Naive thymus-derived CD4-positive, alpha-beta T cell (primary cell): ENCODE results near the gene VSIR. TPM values are rescaled to one million over a fixed set of nuclear protein-coding genes. Genes with fewer than 3 reads are reported as not detected.

Experiments used
- ATAC-seq: fragments of 150-1000 bp; cut with Tn5 transposase; 2 replicates; pipeline ENCODE4 v1.10.0; 2021; ENCODE audit warnings: mild to moderate bottlenecking, moderate library complexity
- CTCF ChIA-PET: fragments of 350-600 bp; sonication (Branson Sonifier 250); formaldehyde crosslinking; loops from one replicate; lab custom pipeline; 2021; ENCODE audit warnings: antibody characterized with exemption; lab: Charles Lee
- POLR2A ChIA-PET: fragments of 350-600 bp; sonication (Branson Sonifier 250); formaldehyde crosslinking; loops from one replicate; lab custom pipeline; 2021; ENCODE audit warnings: antibody characterized with exemption, inconsistent platforms; lab: Charles Lee
- DNase-seq, 9 donors: peaks; one replicate each; pipeline versions ENCODE4 v3.0.0 to v3.0.0-alpha.2; 2020 to 2022; ENCODE audit warnings: mixed read lengths in 1 of 9
- H3K27ac ChIP-seq: one replicate; pipeline ENCODE4 v1.7.0; 2013; ENCODE audit warnings: mild to moderate bottlenecking, low read depth, low read length, moderate library complexity
- H3K27me3 ChIP-seq, 2 donors: one replicate each; pipeline ENCODE4 v1.7.0; 2013; ENCODE audit warnings: low read length in 2 of 2, mild to moderate bottlenecking in 2 of 2, moderate library complexity in 2 of 2; ENCODE audit not compliant: control insufficient read depth in 2 of 2, insufficient read depth in 2 of 2
- H3K36me3 ChIP-seq, 3 experiments: 1 replicate in 2 of 3; 2 replicates in 1 of 3; pipeline ENCODE4 v1.7.0; 2013; ENCODE audit warnings: low read length in 3 of 3, mild to moderate bottlenecking in 3 of 3, moderate library complexity in 1 of 3; ENCODE audit not compliant: insufficient read depth in 3 of 3, control insufficient read depth in 2 of 3
- H3K4me1 ChIP-seq, 2 donors: one replicate each; pipeline ENCODE4 v1.7.0; 2013; ENCODE audit warnings: low read length in 2 of 2, mild to moderate bottlenecking in 2 of 2, moderate library complexity in 1 of 2; ENCODE audit not compliant: control insufficient read depth in 2 of 2, insufficient read depth in 2 of 2
- H3K4me3 ChIP-seq: 2 replicates; pipeline ENCODE4 v1.7.0; 2013; ENCODE audit warnings: mild to moderate bottlenecking, low read length
- H3K9me3 ChIP-seq, 3 experiments: 1 replicate in 2 of 3; 2 replicates in 1 of 3; pipeline ENCODE4 v1.7.0; 2013; ENCODE audit warnings: low read length in 3 of 3; ENCODE audit not compliant: control insufficient read depth in 2 of 3
- H3K27ac Mint-ChIP-seq, 9 donors: one replicate each; pipeline ENCODE4 v1.8.0; 2020 to 2022; ENCODE audit warnings: mixed read lengths in 9 of 9, mild to moderate bottlenecking in 8 of 9, moderate library complexity in 5 of 9, inconsistent platforms in 2 of 9
- H3K27me3 Mint-ChIP-seq, 5 donors: one replicate each; pipeline ENCODE4 v1.8.0; 2021 to 2022; ENCODE audit warnings: mixed read lengths in 5 of 5, mild to moderate bottlenecking in 1 of 5
- H3K36me3 Mint-ChIP-seq, 5 donors: one replicate each; pipeline ENCODE4 v1.8.0; 2020 to 2022; ENCODE audit warnings: mixed read lengths in 5 of 5, mild to moderate bottlenecking in 3 of 5, inconsistent platforms in 1 of 5
- H3K4me1 Mint-ChIP-seq, 7 donors: one replicate each; pipeline ENCODE4 v1.8.0; 2020 to 2022; ENCODE audit warnings: mixed read lengths in 7 of 7, mild to moderate bottlenecking in 3 of 7, inconsistent platforms in 1 of 7
- H3K4me3 Mint-ChIP-seq, 10 donors: one replicate each; pipeline ENCODE4 v1.8.0; 2020 to 2022; ENCODE audit warnings: mild to moderate bottlenecking in 10 of 10, mixed read lengths in 10 of 10, moderate library complexity in 6 of 10, inconsistent platforms in 2 of 10
- H3K9me3 Mint-ChIP-seq, 11 donors: one replicate each; pipeline ENCODE4 v1.8.0; 2020 to 2022; ENCODE audit warnings: mixed read lengths in 11 of 11, mild to moderate bottlenecking in 4 of 11, inconsistent platforms in 1 of 11, moderate library complexity in 1 of 11
- intact Hi-C, 2 donors: fragments of 100-400 bp; cut with micrococcal nuclease; formaldehyde crosslinking; loops; one replicate each; pipeline ENCODE4 v1.15.1; 2023
- polyA plus RNA-seq, 2 donors: library from polyadenylated mRNA; unstranded; fragments of 300-500 nt; fragmentation: Illumina TruSeq; gene quantifications; one replicate each; pipeline ENCODE4 v1.2.3, GENCODE V29; 2021
- total RNA-seq, 6 experiments: library from RNA in 5 of 6; stranded (reverse) in 5 of 6; gene quantifications; 1 replicate in 5 of 6; 2 replicates in 1 of 6; pipeline ENCODE4 v1.2.3 and lab custom pipeline; 2021 to 2026

VSIR gene
- total and polyA plus RNA-seq, 7 experiments from 2014 or later = 91.1 to 300 (median 124) TPM

GRCh38 chr10:71727105-71727737, 46.1 kb downstream of the VSIR start:
- peaks cover 67 to 75% of the 10 kb centered on the region in 2 donors for H3K4me1 ChIP-seq
- H3K4me3 Mint-ChIP-seq = peak overlapping the region; percentile 66 to 86 (median 78)
- H3K27me3 ChIP-seq = no peaks in the 10 kb centered on the region
- peak; percentile 75 for ATAC-seq
- no peaks in the 10 kb centered on the region for H3K36me3 ChIP-seq
- peak in 4 of 9 donors; percentile 33 to 80 (median 70) for DNase-seq
- peaks cover 51 to 97% (median 68%) of the 10 kb centered on the region in 7 donors for H3K4me1 Mint-ChIP-seq
- CTCF ChIA-PET = interaction anchor here (0.6 to 6.4 kb wide), 12 partner anchors 13 to 57 kb away, joined by 3 to 48 read pairs (median 8); partner anchors contain the start of gene VSIR
- H3K9me3 Mint-ChIP-seq = peaks cover 0 to 1% (median 0%) of the 10 kb centered on the region in 11 donors
- intact Hi-C loops = loop anchor here (1.0 to 2.0 kb wide), 7 partner anchors 9 to 46 kb away; partner anchors contain the start of gene VSIR (in 2 of the 2)
- no peaks in the 10 kb centered on the region for H3K9me3 ChIP-seq
- POLR2A ChIA-PET = interaction anchor here (0.9 to 23.5 kb wide), 10 partner anchors 12 to 408 kb away, joined by 3 to 521 read pairs (median 18); partner anchors contain the start of genes C10orf105, PSAP, SLC29A3 and VSIR
- H3K27ac Mint-ChIP-seq = peak overlapping the region; percentile 96 to 99 (median 97)
- peak overlapping the region; percentile 2 for H3K4me3 ChIP-seq
- H3K27ac ChIP-seq = peak overlapping the region; percentile 79
- H3K36me3 Mint-ChIP-seq = no peaks in the 10 kb centered on the region
- no peaks in the 10 kb centered on the region for H3K27me3 Mint-ChIP-seq

GRCh38 chr10:71726580-71727104, 46.7 kb downstream of the VSIR start:
- peak in 8 of 9 donors; percentile 36 to 64 (median 46) for DNase-seq
- Mint-ChIP-seq H3K4me3 (peak overlapping the region; percentile 66 to 86 (median 78)), H3K27me3 (no peaks in the 10 kb centered on the region), H3K4me1 (peaks cover 50 to 97% (median 68%) of the 10 kb centered on the region in 7 donors), H3K9me3 (peaks cover 0 to 1% (median 0%) of the 10 kb centered on the region in 11 donors), H3K27ac (peak overlapping the region; percentile 96 to 99 (median 97)), H3K36me3 (no peaks in the 10 kb centered on the region)
- Histone ChIP-seq H3K27me3 (no peaks in the 10 kb centered on the region), H3K4me3 (peak overlapping the region; percentile 2), H3K36me3 (no peaks in the 10 kb centered on the region), H3K4me1 (peaks cover 65 to 69% of the 10 kb centered on the region in 2 donors), H3K9me3 (no peaks in the 10 kb centered on the region), H3K27ac (peak overlapping the region; percentile 79)
- ATAC-seq = peak; percentile 46
- ChIA-PET POLR2A (interaction anchor here (0.9 to 23.5 kb wide), 11 partner anchors 12 to 408 kb away, joined by 3 to 521 read pairs (median 8); partner anchors contain the start of genes C10orf105, SLC29A3 and VSIR), CTCF (interaction anchor here (0.8 to 6.4 kb wide), 10 partner anchors 13 to 56 kb away, joined by 3 to 48 read pairs (median 8); partner anchors contain the start of gene VSIR)
- intact Hi-C loops = loop anchor here (1.0 to 2.0 kb wide), 7 partner anchors 10 to 47 kb away; partner anchors contain the start of gene VSIR (in 2 of the 2)

DNA sequence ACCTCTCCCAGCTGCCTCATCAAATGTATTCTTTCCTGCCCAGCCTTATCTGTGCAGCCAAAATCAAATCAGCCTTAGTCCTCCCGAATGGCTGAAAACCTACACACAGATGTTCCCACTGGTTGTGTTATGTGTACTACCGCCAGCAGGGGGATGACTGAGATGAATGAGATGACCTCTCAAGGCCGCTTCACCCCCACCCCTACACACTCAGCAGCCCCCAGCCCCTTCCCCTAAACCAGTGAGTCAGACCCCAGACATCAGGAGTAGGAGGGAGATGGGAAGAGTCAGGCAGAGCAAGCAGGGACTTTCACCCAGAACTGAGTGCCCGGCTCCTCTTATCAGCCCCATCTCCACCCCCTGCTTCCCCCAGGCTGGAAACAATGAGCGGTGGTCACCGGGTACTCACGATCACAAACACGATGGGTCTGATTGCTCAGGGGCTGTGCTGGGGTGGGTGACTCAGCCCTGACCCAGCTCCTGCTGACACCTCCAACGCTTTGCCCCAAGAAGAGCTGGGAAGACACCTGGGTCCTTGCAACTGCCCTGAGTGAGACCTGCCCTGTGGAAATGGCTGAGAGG, 47.2 kb downstream of the VSIR start:
- no peak for ATAC-seq
- ChIA-PET CTCF (interaction anchor here (0.8 to 6.4 kb wide), 16 partner anchors 9 to 56 kb away, joined by 3 to 48 read pairs (median 6); partner anchors contain the start of gene VSIR), POLR2A (interaction anchor here (0.7 to 23.5 kb wide), 11 partner anchors 11 to 51 kb away, joined by 3 to 521 read pairs (median 8); partner anchors contain the start of genes C10orf105 and VSIR)
- Histone ChIP-seq H3K9me3 (no peaks in the 10 kb centered on the region), H3K36me3 (no peaks in the 10 kb centered on the region), H3K27me3 (no peaks in the 10 kb centered on the region), H3K27ac (peak overlapping the region; percentile 79), H3K4me3 (peak overlapping the region; percentile 2), H3K4me1 (peaks cover 60 to 63% of the 10 kb centered on the region in 2 donors)
- Mint-ChIP-seq H3K36me3 (no peaks in the 10 kb centered on the region), H3K27ac (peak overlapping the region; percentile 96 to 99 (median 97)), H3K4me3 (peak overlapping the region; percentile 41 to 86 (median 75)), H3K4me1 (peaks cover 45 to 97% (median 67%) of the 10 kb centered on the region in 7 donors), H3K9me3 (peaks cover 0 to 1% (median 0%) of the 10 kb centered on the region in 11 donors), H3K27me3 (no peaks in the 10 kb centered on the region)
- intact Hi-C loops = loop anchor here (1.0 to 2.0 kb wide), 5 partner anchors 13 to 43 kb away; no protein-coding TSS in a partner anchor
- peak in 3 of 9 donors; percentile 43 to 84 (median 49) for DNase-seq

GRCh38 chr10:71725249-71725648, 48.1 kb downstream of the VSIR start:
- Mint-ChIP-seq H3K4me3 (peak overlapping the region in 2 of 10 donors; percentile 33 to 84), H3K27ac (peak overlapping the region; percentile 96 to 99 (median 97)), H3K27me3 (no peaks in the 10 kb centered on the region), H3K36me3 (no peaks in the 10 kb centered on the region), H3K9me3 (peaks cover 0 to 1% (median 0%) of the 10 kb centered on the region in 11 donors), H3K4me1 (peaks cover 48 to 96% (median 64%) of the 10 kb centered on the region in 7 donors)
- H3K4me1 ChIP-seq = peaks cover 54 to 55% of the 10 kb centered on the region in 2 donors
- no peak overlapping the region for H3K4me3 ChIP-seq
- POLR2A ChIA-PET = interaction anchor here (0.7 to 23.5 kb wide), 8 partner anchors 10 to 45 kb away, joined by 3 to 521 read pairs (median 65); partner anchors contain the start of genes C10orf105 and VSIR
- H3K27ac ChIP-seq = peak overlapping the region; percentile 79
- ATAC-seq = no peak
- no peaks in the 10 kb centered on the region for H3K36me3 ChIP-seq
- CTCF ChIA-PET = interaction anchor here (0.8 to 6.4 kb wide), 11 partner anchors 9 to 49 kb away, joined by 3 to 48 read pairs (median 6); partner anchors contain the start of gene VSIR
- DNase-seq = no peak
- intact Hi-C loops = no loop called here
- no peaks in the 10 kb centered on the region for H3K27me3 ChIP-seq
- H3K9me3 ChIP-seq = no peaks in the 10 kb centered on the region

DNA sequence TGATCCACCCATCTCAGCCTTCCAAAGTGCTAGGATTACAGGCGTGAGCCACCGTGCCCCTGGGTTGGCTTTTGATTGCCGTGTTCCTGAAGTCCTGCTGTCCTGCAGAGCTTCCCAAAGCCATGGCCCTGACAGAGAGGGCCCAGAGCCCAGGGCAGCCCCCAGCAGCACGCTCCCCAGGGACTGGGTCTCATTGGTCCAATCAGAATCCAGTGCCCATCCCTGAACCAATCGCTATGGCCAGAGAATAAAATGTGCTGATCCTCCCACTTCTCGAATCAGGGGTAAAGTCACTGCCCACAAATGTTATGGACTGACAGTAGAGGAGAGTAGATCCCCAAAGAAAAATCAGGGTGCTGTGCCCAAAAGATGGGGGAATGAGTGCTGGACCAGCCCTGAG, 48.8 kb downstream of the VSIR start:
- ChIA-PET POLR2A (interaction anchor here (1.6 to 23.5 kb wide), 6 partner anchors 10 to 46 kb away, joined by 3 to 521 read pairs (median 119); partner anchors contain the start of genes C10orf105 and VSIR), CTCF (interaction anchor here (0.9 to 6.4 kb wide), 8 partner anchors 11 to 49 kb away, joined by 3 to 48 read pairs (median 5); partner anchors contain the start of gene VSIR)
- no peak for DNase-seq
- Histone ChIP-seq H3K9me3 (no peaks in the 10 kb centered on the region), H3K27me3 (no peaks in the 10 kb centered on the region), H3K4me3 (no peak overlapping the region), H3K27ac (no peak overlapping the region), H3K4me1 (peaks cover 51 to 54% of the 10 kb centered on the region in 2 donors), H3K36me3 (no peaks in the 10 kb centered on the region)
- Mint-ChIP-seq H3K4me1 (peaks cover 48 to 89% (median 63%) of the 10 kb centered on the region in 7 donors), H3K36me3 (no peaks in the 10 kb centered on the region), H3K27me3 (no peaks in the 10 kb centered on the region), H3K27ac (peak overlapping the region in 8 of 9 donors; percentile 36 to 81 (median 69)), H3K9me3 (peaks cover 0 to 1% (median 0%) of the 10 kb centered on the region in 11 donors), H3K4me3 (peak overlapping the region in 2 of 10 donors; percentile 7 to 33)
- intact Hi-C loops = no loop called here
- ATAC-seq = no peak
